GM18907 (cell line): ENCODE results near the gene PIKFYVE.

Source experiments
- ATAC-seq: cut with Tn5 transposase; IDR thresholded peaks from one replicate; pipeline ENCODE4 v1.9.1; 2021; ENCODE audit warnings: mild to moderate bottlenecking, moderate library complexity; ENCODE audit not compliant: unreplicated experiment

The PIKFYVE gene

GRCh38 chr2:208407667-208408066, 141.6 kb downstream of the PIKFYVE start:
- no peak for ATAC-seq
